H1 (cell line): ENCODE results near the gene DHRS1.

Experiments used
- CTCF ChIP-seq, 3 experiments: IDR thresholded peaks; 1 replicate in 2 of 3; 2 replicates in 1 of 3; pipeline versions ENCODE4 v1.5.1 to v1.6.1; 2011; ENCODE audit warnings: low read length in 3 of 3, mild to moderate bottlenecking in 3 of 3, inconsistent platforms in 2 of 3, low read depth in 1 of 3, moderate library complexity in 1 of 3; ENCODE audit not compliant: insufficient read depth in 1 of 3; ENCODE audit errors: control extremely low read depth in 1 of 3
- RFX5 ChIP-seq: IDR thresholded peaks from 2 replicates; pipeline ENCODE4 v1.6.1; 2011; ENCODE audit warnings: low read depth, low read length, improper control_type of control experiment, borderline replicate concordance
- SIRT6 ChIP-seq: IDR thresholded peaks from one replicate; pipeline ENCODE4 v1.7.1; 2012; ENCODE audit warnings: low read length, inconsistent platforms
- YY1 ChIP-seq: IDR thresholded peaks from 2 replicates; pipeline ENCODE4 v1.6.1; 2011; ENCODE audit warnings: low read depth, mild to moderate bottlenecking, low read length

GRCh38 chr14:24261256-24261968 is 38.2 kb downstream of the DHRS1 start:
- TF ChIP-seq RFX5 (no peak), YY1 (no peak), SIRT6 (no peak), CTCF (IDR thresholded peaks at IDR 0.05; ENCODE audit: control extremely low read depth in 1 of 3, insufficient read depth in 1 of 3, low read depth in 1 of 3, low read length in 3 of 3) (no peak)
